ENCODE measurements around the gene MAML3.

GRCh38 chr4:139834981-139835391, 319.0 kb downstream of the MAML3 start:
- TF ChIP-seq CTCF (IDR thresholded peaks at IDR 0.05; ENCODE audit: low read depth, low read length) (no peak), POLR2A (IDR thresholded peaks at IDR 0.05; ENCODE audit: extremely low read depth, insufficient read length) (no peak)

All from NB4 (cell line).